HG02981 (cell line): Measurements from ENCODE around the gene HMBS.
"Not testable (repeated sequence)": the region's sequence is repeated elsewhere in the genome, so short reads cannot be mapped to it uniquely, and the experiment has no call there.

Experiments
- ATAC-seq: cut with Tn5 transposase; IDR thresholded peaks from one replicate; pipeline ENCODE4 v1.9.1; 2021; ENCODE audit warnings: mild to moderate bottlenecking, moderate library complexity; ENCODE audit not compliant: unreplicated experiment

Gene HMBS

DNA sequence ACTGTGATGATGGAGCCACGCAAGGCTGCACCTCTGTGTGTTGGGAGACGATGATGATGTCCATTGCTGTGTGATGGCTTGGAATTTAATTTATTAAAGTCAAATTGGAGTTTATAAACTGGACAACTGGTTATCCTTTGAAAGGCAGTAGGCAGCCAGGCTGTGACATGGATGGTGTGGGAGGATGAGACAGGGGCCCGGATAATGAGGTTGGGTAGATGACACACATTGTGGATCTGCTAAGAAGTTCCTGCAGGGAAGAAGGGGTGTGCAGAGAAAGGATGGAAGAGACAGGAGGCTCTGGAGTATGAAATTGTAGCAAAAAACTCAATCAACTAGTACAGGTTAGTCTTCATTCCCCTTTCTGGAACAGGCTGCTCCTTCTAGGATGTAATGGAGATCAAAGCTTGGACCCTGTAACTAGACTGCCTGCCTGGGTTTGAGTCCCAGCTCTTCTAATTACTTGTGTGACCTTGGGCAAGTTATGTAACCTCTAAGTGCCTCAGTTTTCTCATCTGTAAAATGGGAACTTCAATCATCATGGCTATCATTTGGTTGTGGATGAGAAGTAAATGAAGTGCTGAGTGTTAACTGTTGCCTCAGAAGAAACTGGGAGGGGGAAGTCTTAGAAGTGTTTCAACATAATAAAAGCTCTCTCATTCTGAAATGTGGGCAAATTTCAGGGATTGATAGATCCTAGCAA is 32.5 kb downstream of the HMBS start:
- no peak for ATAC-seq

DNA sequence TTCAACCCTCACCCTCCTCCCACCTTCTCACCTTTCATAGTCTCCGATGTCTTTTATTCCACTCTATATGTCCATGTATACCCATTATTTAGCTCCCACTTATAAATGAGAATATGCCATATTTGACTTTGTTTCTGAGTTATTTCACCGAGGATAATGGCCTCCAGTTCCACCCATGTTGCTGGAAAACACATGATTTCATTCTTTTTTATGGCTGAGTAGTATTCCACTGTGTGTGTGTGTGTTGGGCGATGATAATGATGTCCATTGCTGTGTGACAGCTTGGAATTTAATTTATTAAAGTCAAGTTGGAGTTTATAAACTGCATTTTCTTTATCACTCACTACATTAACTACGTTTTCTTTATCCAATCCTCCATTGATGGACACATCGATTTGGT is 33.5 kb downstream of the HMBS start:
- no peak for ATAC-seq

DNA sequence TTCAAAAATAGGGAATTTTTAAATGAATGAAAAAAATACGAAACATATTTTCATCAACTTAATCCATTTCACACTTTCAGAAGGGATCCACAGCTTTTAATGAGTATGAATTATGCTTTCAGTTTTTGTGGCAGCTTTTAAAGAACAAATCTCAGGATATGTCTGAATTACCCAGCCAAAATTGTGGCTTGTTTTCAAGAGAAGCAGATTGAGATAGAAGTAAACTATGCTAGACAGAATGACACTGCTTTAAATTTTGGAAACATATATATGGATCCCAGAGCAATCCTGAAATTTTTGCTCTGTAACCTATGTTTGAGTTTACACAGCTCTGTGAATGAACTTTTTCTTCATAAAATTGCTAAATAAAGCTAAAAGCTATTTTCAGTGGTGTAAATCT is 34.3 kb downstream of the HMBS start:
- ATAC-seq: no peak

- ATAC-seq: no peak
Measured at GRCh38 chr11:119120639-119121007, 35.9 kb downstream of the HMBS start.

- peak; percentile 96 for ATAC-seq
Measured at GRCh38 chr11:119121008-119121810, 36.5 kb downstream of the HMBS start, which contains the start of gene HINFP. Gene HINFP, plus strand, starts transcription at chr11:119121580. Its CDS starts 5,365 bp downstream, at chr11:119126945.

DNA sequence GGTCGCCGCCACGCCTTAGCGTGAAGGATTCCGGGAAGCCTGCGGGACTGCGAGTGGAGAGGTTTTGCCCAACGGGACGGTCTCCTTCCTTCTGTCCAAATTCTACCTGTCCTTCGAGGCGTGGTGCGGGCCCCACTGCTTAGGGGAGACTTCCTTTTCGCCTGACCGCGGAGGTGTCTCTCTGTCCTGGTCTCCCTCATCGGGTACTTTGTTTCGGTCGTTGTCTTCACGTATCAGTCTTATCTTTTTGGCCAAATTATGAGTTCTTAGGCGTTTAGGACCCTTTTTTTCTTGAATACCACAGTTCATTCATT is 37.1 kb downstream of the HMBS start:
- ATAC-seq: no peak

GRCh38 chr11:119125821-119126220 is 41.1 kb downstream of the HMBS start:
- no peak for ATAC-seq

- ATAC-seq: no peak
Measured at GRCh38 chr11:119126675-119127268, 42.1 kb downstream of the HMBS start.

- no peak for ATAC-seq
Measured at GRCh38 chr11:119130662-119131061, 46.0 kb downstream of the HMBS start.

DNA sequence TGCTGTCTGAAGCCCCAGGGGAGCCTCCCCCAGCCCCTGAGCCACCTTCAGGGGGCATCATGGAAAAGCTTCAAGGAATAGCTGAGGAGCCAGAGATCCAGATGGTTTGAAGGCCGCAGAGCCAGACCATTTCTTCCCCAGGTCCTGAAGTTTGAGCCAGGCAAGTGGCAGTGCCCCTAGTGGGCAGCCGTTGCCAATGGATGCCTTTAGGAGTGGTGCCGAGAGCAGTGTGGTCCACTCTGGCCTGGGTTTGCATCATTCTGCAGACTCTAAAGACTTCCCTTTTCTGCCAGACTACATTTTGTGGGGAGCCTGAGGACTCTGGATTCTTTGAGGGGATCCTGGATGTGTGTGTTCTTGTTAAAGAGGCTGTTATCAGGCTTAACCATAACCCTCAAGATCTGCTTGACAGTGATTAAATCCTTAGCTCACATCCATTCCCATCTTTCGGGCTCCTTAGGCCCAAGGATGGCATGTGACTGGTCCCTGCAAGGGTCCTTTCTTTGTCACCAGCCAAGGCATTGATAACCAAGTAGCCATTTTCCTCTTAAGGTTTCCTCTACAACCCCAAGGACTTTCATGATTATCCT is 49.8 kb downstream of the HMBS start:
- ATAC-seq: no peak

DNA sequence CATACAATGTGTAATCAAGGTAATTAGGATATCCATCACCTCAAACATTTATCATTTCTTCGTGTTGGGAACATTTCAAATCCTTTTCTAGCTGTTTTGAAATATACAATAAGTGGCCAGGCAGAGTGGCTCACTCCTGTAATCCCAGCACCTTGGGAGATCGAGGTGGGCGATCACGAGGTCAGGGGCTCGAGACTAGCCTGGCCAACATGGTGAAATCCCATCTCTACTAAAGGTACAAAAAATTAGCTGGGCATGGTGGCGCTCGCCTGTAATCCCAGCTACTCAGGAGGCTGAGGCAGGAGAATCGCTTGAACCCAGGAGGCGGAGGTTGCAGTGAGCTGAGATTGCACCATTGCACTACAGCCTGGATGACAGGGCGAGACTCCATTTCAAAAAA is 54.6 kb downstream of the HMBS start:
- ATAC-seq: not testable (repeated sequence)
